OCI-LY3 (cell line): ENCODE data around the gene RNU6-1.

Experiments used
- EZH2phosphoT487 ChIP-seq: fragments of 200-600 bp; shearing (Covaris generic); IDR thresholded peaks from 2 replicates; pipeline ENCODE4 v1.6.1; 2018; ENCODE audit warnings: antibody characterized with exemption, mixed run types, low read depth
- TF ChIP-seq, protein P1 (sequence below): fragments of 200-600, 300-600 bp; sonication (generic); IDR thresholded peaks from 2 replicates; pipeline ENCODE4 v1.5.1; 2014; ENCODE audit warnings: antibody characterized with exemption, low read length, low read depth

- TF ChIP-seq, protein P1, sequence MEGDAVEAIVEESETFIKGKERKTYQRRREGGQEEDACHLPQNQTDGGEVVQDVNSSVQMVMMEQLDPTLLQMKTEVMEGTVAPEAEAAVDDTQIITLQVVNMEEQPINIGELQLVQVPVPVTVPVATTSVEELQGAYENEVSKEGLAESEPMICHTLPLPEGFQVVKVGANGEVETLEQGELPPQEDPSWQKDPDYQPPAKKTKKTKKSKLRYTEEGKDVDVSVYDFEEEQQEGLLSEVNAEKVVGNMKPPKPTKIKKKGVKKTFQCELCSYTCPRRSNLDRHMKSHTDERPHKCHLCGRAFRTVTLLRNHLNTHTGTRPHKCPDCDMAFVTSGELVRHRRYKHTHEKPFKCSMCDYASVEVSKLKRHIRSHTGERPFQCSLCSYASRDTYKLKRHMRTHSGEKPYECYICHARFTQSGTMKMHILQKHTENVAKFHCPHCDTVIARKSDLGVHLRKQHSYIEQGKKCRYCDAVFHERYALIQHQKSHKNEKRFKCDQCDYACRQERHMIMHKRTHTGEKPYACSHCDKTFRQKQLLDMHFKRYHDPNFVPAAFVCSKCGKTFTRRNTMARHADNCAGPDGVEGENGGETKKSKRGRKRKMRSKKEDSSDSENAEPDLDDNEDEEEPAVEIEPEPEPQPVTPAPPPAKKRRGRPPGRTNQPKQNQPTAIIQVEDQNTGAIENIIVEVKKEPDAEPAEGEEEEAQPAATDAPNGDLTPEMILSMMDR = no peak
- TF ChIP-seq EZH2phosphoT487 = no peak
Measured at GRCh38 chr15:67801926-67802914, 37.6 kb downstream of the RNU6-1 start.
